NCI-H345 treated with DMSO at 0.1 percent for 48 hours (cell line): ENCODE measurements around the gene TFPI.
A peak's percentile ranks its signal among the peaks of the same experiment; 100 is the strongest.

Source experiments
- DNase-seq: peaks from one replicate; lab custom pipeline; 2025; ENCODE audit not compliant: unreplicated experiment; lab: John Stamatoyannopoulos, UW

The TFPI gene

GRCh38 chr2:187506416-187506815 is 47.8 kb downstream of the TFPI start:
- no peak for DNase-seq

DNA sequence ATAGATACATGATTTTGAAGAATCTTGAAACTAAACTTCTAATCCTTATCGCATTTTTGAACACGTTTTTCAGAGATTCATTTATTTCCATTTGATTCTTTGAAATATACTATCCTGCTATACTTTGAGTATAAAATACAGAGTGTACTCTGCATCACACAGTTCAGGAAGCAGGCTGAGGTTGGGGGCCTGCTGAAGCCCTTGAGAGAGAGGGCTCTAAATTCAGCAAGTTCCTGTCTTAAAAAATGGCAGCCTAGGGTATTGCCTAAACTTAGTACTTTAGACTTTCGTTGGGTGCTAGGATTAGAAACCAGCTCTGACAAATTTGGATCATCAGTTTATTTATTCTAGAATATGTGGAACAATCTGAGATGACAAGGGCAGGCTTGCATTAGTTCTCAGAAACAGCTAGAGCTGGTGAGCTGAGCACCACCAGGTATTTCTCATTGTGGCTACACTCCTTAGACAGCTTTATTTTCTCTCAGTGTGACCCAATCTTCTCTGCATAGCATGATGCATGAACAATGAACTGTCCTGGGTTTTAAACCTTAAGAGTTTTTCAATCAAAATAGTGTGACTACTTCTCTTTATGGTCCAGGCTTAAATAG is 49.1 kb downstream of the TFPI start:
- no peak for DNase-seq

- no peak for DNase-seq
Observed at GRCh38 chr2:187504312-187504921, 49.8 kb downstream of the TFPI start.

DNA sequence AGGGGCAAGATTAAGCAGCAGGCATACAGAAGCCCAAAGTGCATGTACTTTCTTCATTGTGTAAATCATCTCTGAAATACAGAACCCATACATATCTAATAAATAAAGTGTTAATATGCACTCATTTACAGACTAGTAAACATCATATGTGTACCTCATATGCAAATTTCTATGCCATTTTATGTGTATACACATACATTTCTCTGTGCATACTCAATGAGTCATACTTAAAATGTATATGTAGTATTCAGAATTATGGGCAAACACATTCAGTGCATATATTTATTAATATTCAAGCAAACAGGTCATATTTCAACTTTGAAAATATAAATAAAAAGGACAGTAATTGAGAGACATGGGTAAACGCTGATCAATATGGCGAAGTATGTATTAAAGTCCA is 50.5 kb downstream of the TFPI start:
- DNase-seq: no peak

GRCh38 chr2:187502467-187502866 is 51.8 kb downstream of the TFPI start:
- DNase-seq: no peak

DNA sequence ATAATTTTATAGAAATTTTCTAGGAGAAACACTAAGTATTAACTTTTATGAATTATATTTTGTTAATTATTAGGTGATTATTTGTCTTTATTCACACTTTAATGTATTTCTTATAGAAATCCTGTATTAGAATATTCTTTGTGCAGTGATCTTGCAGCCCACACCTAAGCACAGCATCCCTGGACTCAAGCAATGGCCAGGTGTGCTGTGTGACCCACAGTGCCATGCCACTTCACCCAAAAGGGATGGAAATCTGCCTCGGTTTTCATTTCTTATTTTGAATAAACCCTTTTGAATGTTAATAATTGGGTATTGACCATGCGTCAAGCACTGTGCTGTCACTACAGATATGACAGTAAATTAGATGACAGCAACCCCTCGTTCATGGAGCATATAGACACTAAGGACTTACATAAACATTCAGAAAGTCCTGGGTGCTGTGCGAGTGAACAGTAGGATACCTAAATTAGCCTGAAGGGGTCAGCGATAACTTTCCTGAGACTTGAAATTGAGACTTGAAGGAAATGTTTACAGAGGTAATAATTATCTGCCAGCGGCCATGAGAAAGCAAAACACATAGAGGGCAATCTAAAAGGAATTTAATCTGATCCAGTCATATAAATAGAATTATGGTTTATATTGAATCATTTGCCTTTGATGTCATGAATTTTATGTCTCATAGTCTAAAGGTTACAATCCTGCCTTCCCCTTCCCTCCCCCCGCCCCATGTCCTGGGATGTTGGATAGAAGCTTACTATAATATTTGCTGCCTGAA is 53.5 kb downstream of the TFPI start:
- no peak for DNase-seq

- peak; percentile 35 for DNase-seq
Observed at GRCh38 chr2:187499941-187500532, 54.2 kb downstream of the TFPI start.

GRCh38 chr2:187497858-187498463 is 56.3 kb downstream of the TFPI start:
- DNase-seq: no peak

GRCh38 chr2:187497140-187497539 is 57.1 kb downstream of the TFPI start:
- DNase-seq: no peak

DNA sequence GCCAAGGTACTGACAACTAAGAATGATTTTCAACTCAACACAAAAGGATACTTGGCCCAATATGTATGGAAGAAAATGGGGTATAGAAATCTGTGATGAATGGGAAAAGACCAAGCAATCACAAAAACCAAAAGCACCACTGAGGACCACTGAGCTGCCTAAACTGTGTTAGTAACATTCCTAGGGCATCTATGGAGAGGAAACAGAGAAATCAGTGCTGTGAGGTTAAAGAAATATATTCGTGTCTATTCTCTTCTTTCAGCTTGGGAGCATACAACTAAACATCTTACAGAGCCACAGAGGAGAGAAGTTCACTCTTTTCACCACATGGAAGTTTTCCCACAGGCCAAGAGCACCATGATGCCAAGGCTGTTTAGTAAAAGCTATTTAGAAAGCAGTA is 58.9 kb downstream of the TFPI start:
- DNase-seq: no peak

DNA sequence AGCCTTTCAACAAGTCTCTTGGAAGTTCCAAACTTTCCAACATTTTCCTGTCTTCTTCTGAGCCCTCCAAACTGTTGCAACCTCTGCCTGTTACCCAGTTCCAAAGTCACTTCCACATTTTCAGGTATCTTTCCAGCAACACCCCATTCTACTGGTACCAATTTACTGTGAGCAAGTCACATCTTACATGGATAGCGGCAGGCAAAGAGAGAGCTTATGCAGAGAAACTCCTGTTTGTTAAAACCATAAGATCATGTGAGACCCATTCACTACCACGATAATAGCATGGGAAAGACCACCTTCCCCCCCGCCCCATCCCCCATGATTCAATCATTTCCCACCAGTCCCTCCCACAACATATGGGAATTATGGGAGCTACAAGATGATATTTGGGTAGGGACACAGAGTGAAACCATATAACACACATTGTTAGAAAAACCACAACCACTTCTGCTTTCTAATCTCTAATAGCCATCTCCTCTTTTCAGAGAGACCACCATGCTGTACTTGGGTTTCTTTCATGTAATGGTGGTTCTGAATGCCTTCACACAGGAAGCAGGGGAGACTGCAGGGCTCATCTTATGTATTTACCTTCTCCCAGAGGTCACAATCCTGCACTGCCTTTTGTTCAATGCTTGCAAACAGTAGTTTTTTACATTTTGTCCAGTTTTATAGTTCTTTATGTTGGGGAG is 60.2 kb downstream of the TFPI start:
- no peak for DNase-seq

GRCh38 chr2:187493180-187493579 is 61.1 kb downstream of the TFPI start:
- no peak for DNase-seq

GRCh38 chr2:187486241-187486640 is 68.0 kb downstream of the TFPI start:
- no peak for DNase-seq

DNA sequence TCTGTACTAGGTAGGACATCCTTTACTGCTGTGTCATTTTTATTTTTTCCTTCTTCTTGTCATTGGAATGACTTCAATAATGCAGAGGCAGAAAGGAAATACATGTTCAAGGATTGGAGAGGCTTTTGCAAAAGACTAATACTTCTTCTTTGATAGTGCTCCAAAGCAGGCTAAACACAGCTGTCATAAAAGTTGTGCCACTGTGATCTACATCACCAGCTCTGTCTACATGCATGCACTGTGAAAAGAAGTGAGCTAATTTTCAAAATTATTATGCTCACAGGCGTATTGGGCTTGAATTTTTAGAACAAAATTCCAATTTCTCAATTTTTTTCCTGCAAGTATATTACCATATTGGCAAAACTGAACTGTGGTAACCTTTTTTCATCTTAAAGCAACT is 68.7 kb downstream of the TFPI start:
- DNase-seq: no peak

DNA sequence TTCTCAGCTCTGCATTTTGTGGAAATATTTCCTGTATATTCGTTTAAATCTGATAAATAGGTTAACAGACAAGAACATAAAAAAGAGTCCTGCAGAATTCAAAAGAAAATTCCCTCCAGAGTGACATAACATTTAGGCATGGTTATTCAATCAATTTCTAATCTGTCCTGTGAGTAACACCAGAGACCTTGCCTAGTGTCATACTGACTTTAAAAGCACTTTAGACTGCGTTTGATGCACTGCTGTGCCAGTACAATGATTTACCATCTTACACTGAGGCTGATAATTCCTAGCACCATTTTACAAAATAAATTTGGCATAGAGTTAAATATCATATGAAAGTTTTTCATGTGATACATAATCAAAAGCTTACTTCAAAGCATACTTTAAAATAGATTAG is 70.7 kb downstream of the TFPI start:
- no peak for DNase-seq

DNA sequence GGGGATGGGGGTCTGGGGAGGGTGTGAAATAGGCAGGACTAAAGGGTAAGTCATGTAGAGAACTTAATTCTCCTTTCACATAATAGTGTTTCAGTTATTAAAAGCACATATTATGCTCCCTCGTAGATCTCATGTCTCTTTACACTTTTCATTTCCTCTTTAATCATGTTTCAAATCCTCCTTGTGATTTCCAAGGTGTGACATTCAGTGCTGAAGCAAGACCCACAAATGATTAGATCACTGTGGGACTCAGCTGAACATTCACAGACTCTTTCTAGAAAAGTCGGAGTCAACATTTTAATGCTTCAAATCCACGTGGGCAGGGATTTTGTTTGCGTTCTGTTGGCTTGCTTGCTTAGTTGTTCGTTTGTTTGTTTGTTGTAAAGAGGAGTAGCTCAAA is 71.4 kb downstream of the TFPI start:
- DNase-seq: no peak

DNA sequence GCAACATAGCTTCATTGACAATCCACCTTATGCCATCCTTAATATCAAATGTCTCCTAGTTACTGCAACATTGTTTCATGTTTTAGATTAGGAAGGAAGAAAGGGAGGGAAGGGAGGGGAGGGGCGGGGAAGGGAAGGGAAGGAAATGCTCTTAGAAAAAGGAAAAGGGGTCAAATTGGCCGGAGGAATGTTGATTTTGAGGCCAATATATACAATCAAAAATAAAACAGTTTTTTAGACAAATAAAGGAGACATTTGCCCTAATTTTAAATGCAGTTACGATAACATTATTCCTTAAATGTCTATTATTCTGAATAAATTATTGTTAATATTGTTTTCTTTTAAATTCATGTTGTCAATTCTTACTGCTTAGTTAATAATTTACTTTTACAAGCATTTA is 72.7 kb downstream of the TFPI start:
- no peak for DNase-seq

DNA sequence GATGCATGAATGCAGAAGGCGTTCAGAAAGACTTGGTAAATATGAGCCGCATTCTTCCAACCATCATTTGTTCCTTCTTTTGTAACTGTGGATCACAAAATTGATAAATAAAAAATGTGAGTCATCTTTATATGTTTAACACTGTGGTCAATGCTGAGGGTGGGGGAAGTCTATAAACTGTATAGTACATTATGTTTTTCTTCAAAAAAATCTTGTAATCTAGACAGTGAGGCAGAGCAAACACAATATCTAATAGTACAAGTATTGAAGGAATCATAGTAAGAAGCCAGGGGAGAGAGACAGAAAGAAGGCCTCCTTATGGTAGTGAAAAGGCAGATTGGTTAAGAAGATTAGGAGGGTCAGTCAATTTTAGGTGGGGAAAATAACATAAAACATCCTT is 75.5 kb downstream of the TFPI start:
- DNase-seq: no peak

- no peak for DNase-seq
Observed at GRCh38 chr2:187477051-187477450, 77.2 kb downstream of the TFPI start.

DNA sequence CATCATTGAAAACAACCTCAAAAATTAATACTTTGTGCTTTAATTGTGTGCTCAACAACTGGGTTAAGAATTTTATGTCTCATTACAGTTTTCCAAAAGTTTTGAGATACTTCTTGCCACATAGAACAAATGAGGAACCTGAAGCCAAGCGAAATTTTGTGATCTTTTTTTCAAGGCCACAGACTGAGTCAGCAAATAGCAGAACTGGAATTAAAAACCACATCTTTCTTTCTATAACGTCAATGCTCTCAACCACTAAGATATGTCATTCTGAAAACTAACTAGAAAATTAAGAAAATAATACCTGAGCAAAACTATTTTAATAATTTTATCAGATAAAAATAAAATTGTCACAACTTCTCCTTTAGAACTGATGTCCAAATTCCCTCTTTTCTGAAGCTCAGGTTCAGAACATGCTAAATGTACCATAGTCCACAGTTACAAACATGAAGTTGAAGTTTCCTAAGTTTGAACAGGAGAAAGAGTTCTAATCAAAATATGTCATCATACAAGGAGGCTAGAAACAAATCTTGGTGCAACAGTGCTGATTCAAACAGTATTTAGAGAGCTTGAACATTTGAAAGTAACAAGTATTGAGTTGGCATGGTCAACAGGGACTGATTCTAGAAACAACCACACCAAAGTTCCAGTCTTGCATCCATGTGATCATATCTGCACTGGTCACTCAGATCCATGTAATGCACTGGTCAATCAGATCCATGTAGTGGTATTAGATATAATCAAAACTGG is 78.6 kb downstream of the TFPI start:
- no peak for DNase-seq
